ENCODE data around the gene MITF. TPM values are rescaled to one million over a fixed set of nuclear protein-coding genes. Genes with fewer than 3 reads are reported as not detected.

Gene MITF
- total and polyA plus RNA-seq, 7 donors: 11.8 to 98.1 (median 49.9) TPM

DNA sequence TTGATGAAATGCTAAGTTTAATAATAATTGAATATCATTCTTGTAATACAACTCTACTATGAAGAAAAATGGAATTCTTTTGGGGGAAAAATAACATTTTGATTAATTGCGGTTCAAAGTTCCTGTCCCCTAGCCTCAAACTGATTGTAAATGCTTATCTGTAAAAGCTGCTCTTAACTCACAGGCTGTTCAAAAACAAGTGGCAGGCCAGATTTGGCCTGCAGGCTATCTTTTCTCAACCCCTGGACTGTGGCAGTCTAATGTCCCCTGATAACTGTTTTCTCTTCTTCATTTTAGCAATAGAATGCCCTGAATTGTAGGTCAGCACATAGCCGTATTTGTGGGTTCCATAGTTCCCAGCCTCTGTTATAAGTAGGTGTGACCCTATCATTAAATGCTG is 236.8 kb downstream of the MITF start:
- no peaks in the 10 kb centered on the region for H3K36me3 ChIP-seq (ENCODE audit: insufficient read depth in 1 of 2, low read depth in 1 of 2)
- ATAC-seq: no peak
- no peak overlapping the region for H3K4me3 ChIP-seq
- WGBS, 3 donors: 88 to 95% (median 91%) methylated on average over 2 of the region's 2 CpGs
- TF ChIP-seq, protein P1, sequence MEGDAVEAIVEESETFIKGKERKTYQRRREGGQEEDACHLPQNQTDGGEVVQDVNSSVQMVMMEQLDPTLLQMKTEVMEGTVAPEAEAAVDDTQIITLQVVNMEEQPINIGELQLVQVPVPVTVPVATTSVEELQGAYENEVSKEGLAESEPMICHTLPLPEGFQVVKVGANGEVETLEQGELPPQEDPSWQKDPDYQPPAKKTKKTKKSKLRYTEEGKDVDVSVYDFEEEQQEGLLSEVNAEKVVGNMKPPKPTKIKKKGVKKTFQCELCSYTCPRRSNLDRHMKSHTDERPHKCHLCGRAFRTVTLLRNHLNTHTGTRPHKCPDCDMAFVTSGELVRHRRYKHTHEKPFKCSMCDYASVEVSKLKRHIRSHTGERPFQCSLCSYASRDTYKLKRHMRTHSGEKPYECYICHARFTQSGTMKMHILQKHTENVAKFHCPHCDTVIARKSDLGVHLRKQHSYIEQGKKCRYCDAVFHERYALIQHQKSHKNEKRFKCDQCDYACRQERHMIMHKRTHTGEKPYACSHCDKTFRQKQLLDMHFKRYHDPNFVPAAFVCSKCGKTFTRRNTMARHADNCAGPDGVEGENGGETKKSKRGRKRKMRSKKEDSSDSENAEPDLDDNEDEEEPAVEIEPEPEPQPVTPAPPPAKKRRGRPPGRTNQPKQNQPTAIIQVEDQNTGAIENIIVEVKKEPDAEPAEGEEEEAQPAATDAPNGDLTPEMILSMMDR (IDR thresholded peaks at IDR 0.05): no peak
- peaks cover 6% of the 10 kb centered on the region for H3K9me3 ChIP-seq
- DNase-seq: no peak
- no peaks in the 10 kb centered on the region for H3K4me1 ChIP-seq
- no peaks in the 10 kb centered on the region for H3K27me3 ChIP-seq (ENCODE audit: insufficient read depth in 3 of 3, low read length in 2 of 3)
- no peak overlapping the region for H3K27ac ChIP-seq
- intact Hi-C loops (cut with DNase I): no loop called here

DNA sequence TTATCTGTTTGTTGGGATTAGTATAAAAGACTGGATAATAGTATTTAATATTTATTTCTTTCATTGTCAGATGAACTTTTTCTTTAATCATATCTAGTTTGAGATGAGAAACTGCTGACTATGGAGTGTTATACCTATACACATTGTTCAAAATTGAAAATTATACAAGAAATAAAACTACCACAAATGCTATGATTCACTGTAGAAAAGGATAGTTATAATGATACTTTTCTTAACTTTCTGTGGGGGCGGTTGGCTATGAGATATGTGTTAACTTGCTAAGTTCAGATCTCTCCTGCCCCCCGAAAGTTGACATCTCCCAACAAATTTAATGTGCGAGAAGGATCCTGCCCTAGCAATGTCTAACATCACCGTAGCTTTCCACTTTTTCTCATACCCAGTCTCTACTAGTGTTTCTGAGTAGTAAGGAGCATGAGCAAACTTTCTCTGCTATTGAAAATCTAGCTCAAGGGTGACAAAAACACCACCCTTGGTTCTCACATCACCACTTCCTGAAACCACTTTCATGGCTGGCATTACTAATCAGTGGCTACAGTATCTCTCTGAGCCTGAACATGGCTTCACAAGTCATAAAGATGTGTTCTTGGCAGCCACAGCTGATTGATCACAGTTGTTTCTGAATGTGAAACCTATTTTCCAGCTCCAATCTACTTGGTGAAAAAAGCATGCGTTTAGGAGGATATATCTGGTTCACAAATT is 244.4 kb downstream of the MITF start:
- no peak overlapping the region for H3K4me3 ChIP-seq
- no peak overlapping the region for H3K27ac ChIP-seq
- H3K27me3 ChIP-seq (ENCODE audit: insufficient read depth in 3 of 3, low read length in 2 of 3): peaks cover 0 to 2% (median 0%) of the 10 kb centered on the region in 3 donors
- WGBS, 3 donors: 84 to 91% (median 87%) methylated on average over 5 of the region's 5 CpGs
- no peaks in the 10 kb centered on the region for H3K9me3 ChIP-seq
- TF ChIP-seq, protein P1 (IDR thresholded peaks at IDR 0.05): no peak
- H3K36me3 ChIP-seq (ENCODE audit: insufficient read depth in 1 of 2, low read depth in 1 of 2): no peaks in the 10 kb centered on the region
- DNase-seq (no peak), ATAC-seq (no peak)
- H3K4me1 ChIP-seq: no peaks in the 10 kb centered on the region
- intact Hi-C loops (cut with DNase I): no loop called here

DNA sequence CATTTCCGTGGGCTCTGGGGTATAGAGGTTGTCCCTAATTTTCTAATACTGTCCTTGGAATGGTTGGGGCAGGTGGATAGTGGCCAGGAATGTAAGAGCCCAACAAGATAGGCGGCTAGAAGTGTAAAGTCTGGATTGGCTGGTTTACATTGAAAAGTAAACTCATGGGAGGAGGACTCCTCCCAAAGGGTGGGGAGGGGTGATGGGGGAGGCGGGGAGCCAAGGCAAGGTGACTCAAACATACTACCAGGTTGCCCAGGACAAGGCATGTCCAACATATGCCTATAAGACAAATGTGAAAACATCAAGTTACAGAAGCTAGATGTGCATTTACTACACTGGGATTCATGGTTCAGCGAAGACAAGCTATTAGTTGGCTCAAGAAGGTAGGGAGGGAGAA is 246.0 kb downstream of the MITF start:
- no peak for DNase-seq
- no peaks in the 10 kb centered on the region for H3K4me1 ChIP-seq
- ATAC-seq: no peak
- no peaks in the 10 kb centered on the region for H3K36me3 ChIP-seq (ENCODE audit: insufficient read depth in 1 of 2, low read depth in 1 of 2)
- no peaks in the 10 kb centered on the region for H3K9me3 ChIP-seq
- TF ChIP-seq, protein P1 (IDR thresholded peaks at IDR 0.05): no peak
- WGBS, 3 donors: 60 to 80% (median 78%) methylated on average over 4 of the region's 4 CpGs
- intact Hi-C loops (cut with DNase I): no loop called here
- H3K27me3 ChIP-seq (ENCODE audit: insufficient read depth in 3 of 3, low read length in 2 of 3): peaks cover 0 to 3% (median 2%) of the 10 kb centered on the region in 3 donors
- H3K4me3 ChIP-seq: no peak overlapping the region
- no peak overlapping the region for H3K27ac ChIP-seq

DNA sequence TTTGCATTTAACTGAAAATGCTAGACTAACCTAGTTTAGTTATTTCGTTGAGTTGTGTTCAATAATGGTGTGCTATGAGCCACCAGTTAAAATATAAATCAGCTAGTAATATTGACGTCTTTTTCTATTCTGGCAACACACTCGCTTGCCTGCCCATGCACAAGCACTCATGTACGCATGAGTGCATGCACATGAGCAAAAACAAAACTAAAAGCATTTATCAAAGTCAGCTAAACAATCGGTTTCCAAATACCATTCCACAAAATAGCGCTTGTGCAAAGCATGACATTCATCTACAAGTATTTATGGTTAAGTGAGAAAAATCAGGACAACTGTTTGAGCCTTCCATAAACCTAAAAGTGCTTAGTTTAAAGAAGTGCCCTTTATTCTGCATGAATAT is 247.2 kb downstream of the MITF start:
- Histone ChIP-seq H3K27ac (no peak overlapping the region), H3K36me3 (ENCODE audit: insufficient read depth in 1 of 2, low read depth in 1 of 2) (no peaks in the 10 kb centered on the region), H3K27me3 (ENCODE audit: insufficient read depth in 3 of 3, low read length in 2 of 3) (peaks cover 0 to 3% (median 2%) of the 10 kb centered on the region in 3 donors), H3K9me3 (no peaks in the 10 kb centered on the region), H3K4me3 (no peak overlapping the region), H3K4me1 (no peaks in the 10 kb centered on the region)
- intact Hi-C loops (cut with DNase I): no loop called here
- TF ChIP-seq, protein P1 (IDR thresholded peaks at IDR 0.05): no peak
- ATAC-seq (no peak), DNase-seq (no peak)
- 79 to 83% (median 81%) methylated on average over 6 of the region's 6 CpGs for WGBS, 3 donors

DNA sequence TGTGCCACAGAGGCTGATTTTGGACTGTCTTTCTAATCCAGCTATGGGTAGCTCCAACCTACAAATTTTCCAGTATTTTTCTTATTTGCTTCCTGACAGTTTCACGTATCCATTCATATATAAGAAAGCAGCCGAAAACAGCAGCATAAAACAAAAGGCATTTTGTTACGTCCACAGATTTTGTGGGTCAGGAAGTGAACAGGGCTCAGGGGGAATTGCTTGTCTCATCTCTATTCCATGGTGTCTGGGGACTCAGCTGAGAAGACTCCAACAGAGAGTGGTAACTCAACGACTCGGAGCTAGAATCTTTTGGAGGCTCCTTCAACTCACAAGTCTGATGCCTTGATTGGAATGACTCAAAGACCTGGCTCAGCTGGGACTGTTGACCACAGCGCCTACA is 248.6 kb downstream of the MITF start:
- WGBS, 3 donors: 74 to 82% (median 75%) methylated on average over 6 of the region's 6 CpGs

More for the DNA sequence above, 248.6 kb downstream of the MITF start:
- H3K4me3 ChIP-seq: no peak overlapping the region
- intact Hi-C loops (cut with DNase I): no loop called here
- H3K27ac ChIP-seq: no peak overlapping the region
- ATAC-seq (no peak), DNase-seq (no peak)
- TF ChIP-seq, protein P1 (IDR thresholded peaks at IDR 0.05): no peak
- H3K36me3 ChIP-seq (ENCODE audit: insufficient read depth in 1 of 2, low read depth in 1 of 2): no peaks in the 10 kb centered on the region
- peaks cover 0 to 3% (median 2%) of the 10 kb centered on the region in 3 donors for H3K27me3 ChIP-seq (ENCODE audit: insufficient read depth in 3 of 3, low read length in 2 of 3)
- no peaks in the 10 kb centered on the region for H3K9me3 ChIP-seq
- no peaks in the 10 kb centered on the region for H3K4me1 ChIP-seq

All from psoas muscle (tissue), 8 donors.